Upper lobe of left lung (tissue), 6 donors: ENCODE data around the gene AURKAIP1. TPM values are rescaled to one million over a fixed set of nuclear protein-coding genes. Genes with fewer than 3 reads are reported as not detected.

Experiments
- ATAC-seq, 2 donors: fragments of 200-7000 bp; cut with Tn5 transposase; one replicate each; pipeline ENCODE4 v1.9.1; 2022; ENCODE audit warnings: mild to moderate bottlenecking in 2 of 2, moderate library complexity in 2 of 2; ENCODE audit not compliant: low FRiP score in 2 of 2
- DNase-seq, 2 donors: peaks; one replicate each; pipeline ENCODE4 v3.0.0-alpha.2; 2019 to 2020
- H3K27ac ChIP-seq, 4 donors: fragments of 200-600 bp; sonication (generic); one replicate each; pipeline ENCODE4 v1.5.1; 2016 to 2019
- H3K27me3 ChIP-seq, 4 donors: fragments of 200-600 bp; sonication (generic); one replicate each; pipeline ENCODE4 v1.5.1; 2017 to 2019
- H3K36me3 ChIP-seq, 4 donors: fragments of 200-600 bp; sonication (generic); one replicate each; pipeline ENCODE4 v1.5.1; 2016 to 2019
- H3K4me1 ChIP-seq, 4 donors: fragments of 200-600 bp; sonication (generic); one replicate each; pipeline ENCODE4 v1.5.1; 2018 to 2019
- H3K4me3 ChIP-seq, 4 donors: fragments of 200-600 bp; sonication (generic); one replicate each; pipeline ENCODE4 v1.5.1; 2017 to 2019; ENCODE audit warnings: mild to moderate bottlenecking in 2 of 4, moderate library complexity in 1 of 4
- H3K9me3 ChIP-seq, 4 donors: fragments of 200-600 bp; sonication (generic); one replicate each; pipeline ENCODE4 v1.5.1; 2018 to 2019
- EP300 ChIP-seq, 4 donors: sonication (generic); formaldehyde crosslinking; IDR thresholded peaks; one replicate each; pipeline ENCODE4 v1.5.1; 2017; ENCODE audit warnings: antibody characterized with exemption in 4 of 4, control low read depth in 2 of 4
- POLR2A ChIP-seq, 4 donors: fragments of 450-650 bp; IDR thresholded peaks; one replicate each; pipeline ENCODE4 v1.5.1; 2016 to 2017; ENCODE audit warnings: antibody characterized with exemption in 4 of 4, mild to moderate bottlenecking in 2 of 4
- POLR2AphosphoS5 ChIP-seq, 2 donors: sonication (generic); formaldehyde crosslinking; IDR thresholded peaks; one replicate each; pipeline ENCODE4 v1.5.1; 2017; ENCODE audit warnings: antibody characterized with exemption in 2 of 2
- WGBS, 2 donors: methylation state at CpG; one replicate each; pipeline ENCODE4 v1.1.5; 2017 to 2018; 5-methylcytosine and 5-hydroxymethylcytosine counted together
- total RNA-seq, 6 donors: library from RNA; depleted of rRNA in 4 of 6; stranded (reverse); fragments of >200 nt in 4 of 6; gene quantifications; one replicate each; pipeline versions ENCODE4 v1.1.0 to v1.2.1, GENCODE V29; 2016 to 2021
- TF ChIP-seq, protein P1 (sequence below), 6 experiments: fragments of 450-650 bp in 4 of 6; fragments of 200-600 bp in 2 of 6; sonication (generic) in 2 of 6; IDR thresholded peaks; one replicate each; pipeline ENCODE4 v1.5.1; 2016 to 2019; ENCODE audit warnings: antibody characterized with exemption in 6 of 6
- donor health status: DM: no; HTN: no; CAD: no; lungs with moderate emphysema.
- donor health status: DM: no; HTN: yes; CAD: no; lungs with severe emphysema.

AURKAIP1 gene
- total RNA-seq, 6 donors from 2014 or later, result 76.0 to 149 (median 119) TPM

DNA sequence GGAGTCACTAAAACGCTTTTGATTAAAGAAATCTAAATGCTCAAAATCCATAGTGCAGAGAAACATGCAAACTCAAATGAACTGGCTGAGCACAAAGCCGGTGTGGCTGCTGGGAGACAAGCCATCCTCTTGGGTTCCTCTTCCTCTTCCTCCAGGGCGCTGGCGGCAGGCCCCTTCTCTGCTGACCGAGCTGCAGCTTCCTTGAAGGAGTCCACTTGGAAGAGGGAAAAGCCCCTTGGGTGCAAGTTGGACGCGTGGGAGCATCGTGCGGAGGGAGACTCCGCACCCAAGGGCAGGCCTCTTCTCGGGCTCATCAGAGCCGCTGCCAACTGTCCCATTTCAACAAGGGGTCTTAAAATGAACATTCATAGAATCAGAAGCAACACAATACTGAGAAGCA lies 16.2 kb upstream of the AURKAIP1 start:
- Histone ChIP-seq H3K27ac (peak overlapping the region in 1 of 4 donors; percentile 18), H3K9me3 (no peaks in the 10 kb centered on the region), H3K27me3 (no peaks in the 10 kb centered on the region), H3K4me3 (no peak overlapping the region), H3K4me1 (peaks cover 9 to 34% (median 12%) of the 10 kb centered on the region in 4 donors), H3K36me3 (peaks cover 82 to 100% (median 93%) of the 10 kb centered on the region in 4 donors)
- TF ChIP-seq POLR2A (IDR thresholded peaks at IDR 0.05) (no peak), POLR2AphosphoS5 (IDR thresholded peaks at IDR 0.05) (no peak), EP300 (IDR thresholded peaks at IDR 0.05) (no peak)
- TF ChIP-seq, protein P1, sequence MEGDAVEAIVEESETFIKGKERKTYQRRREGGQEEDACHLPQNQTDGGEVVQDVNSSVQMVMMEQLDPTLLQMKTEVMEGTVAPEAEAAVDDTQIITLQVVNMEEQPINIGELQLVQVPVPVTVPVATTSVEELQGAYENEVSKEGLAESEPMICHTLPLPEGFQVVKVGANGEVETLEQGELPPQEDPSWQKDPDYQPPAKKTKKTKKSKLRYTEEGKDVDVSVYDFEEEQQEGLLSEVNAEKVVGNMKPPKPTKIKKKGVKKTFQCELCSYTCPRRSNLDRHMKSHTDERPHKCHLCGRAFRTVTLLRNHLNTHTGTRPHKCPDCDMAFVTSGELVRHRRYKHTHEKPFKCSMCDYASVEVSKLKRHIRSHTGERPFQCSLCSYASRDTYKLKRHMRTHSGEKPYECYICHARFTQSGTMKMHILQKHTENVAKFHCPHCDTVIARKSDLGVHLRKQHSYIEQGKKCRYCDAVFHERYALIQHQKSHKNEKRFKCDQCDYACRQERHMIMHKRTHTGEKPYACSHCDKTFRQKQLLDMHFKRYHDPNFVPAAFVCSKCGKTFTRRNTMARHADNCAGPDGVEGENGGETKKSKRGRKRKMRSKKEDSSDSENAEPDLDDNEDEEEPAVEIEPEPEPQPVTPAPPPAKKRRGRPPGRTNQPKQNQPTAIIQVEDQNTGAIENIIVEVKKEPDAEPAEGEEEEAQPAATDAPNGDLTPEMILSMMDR (IDR thresholded peaks at IDR 0.05), result no peak
- WGBS, 2 donors, result 80 to 85% methylated on average over 12 of the region's 12 CpGs
- DNase-seq, result no peak
- ATAC-seq, result no peak

DNA sequence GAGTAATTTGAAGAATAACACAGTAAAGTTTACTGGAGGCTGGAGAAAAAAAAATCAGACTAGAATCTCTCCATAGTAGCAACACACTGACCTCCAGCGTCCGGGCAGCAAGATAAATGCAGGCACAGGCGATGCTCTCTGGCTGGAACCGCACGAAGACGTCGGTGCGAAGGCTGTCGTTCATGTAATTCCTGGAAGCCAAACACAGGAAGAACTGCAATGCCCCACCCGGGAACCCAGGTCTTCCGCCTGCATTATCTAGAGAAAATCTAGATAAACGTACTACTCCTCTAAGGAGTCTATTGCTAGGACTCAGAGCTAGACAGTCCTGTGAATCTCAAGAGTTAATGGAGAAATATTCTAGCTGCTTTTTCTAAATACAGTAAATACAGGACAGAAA lies 15.7 kb upstream of the AURKAIP1 start:
- 70 to 97% methylated on average over 12 of the region's 12 CpGs for whole genome bisulfite sequencing, 2 donors
- TF ChIP-seq, protein P1 (IDR thresholded peaks at IDR 0.05), result no peak
- TF ChIP-seq POLR2A (IDR thresholded peaks at IDR 0.05), result no peak
- TF ChIP-seq POLR2AphosphoS5 (IDR thresholded peaks at IDR 0.05), result no peak
- no peak for TF ChIP-seq EP300 (IDR thresholded peaks at IDR 0.05)

DNA sequence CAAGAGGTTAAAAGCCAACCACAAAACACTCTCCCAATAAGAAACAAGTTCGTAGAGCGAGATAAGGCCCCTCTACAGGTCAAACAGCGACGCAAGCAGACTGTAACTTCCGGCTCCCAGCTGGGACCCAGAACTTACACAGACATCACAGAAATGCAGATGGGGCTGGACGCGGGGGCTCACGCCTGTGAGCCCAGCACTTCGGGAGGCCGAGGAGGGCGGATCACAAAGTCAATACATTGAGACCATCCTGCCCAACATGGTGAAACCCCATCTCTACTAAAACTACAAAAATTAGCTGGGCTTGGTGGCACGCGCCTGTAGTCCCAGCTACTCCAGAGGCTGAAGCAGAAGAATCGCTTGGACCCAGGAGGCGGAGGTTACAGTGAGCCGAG lies 13.1 kb upstream of the AURKAIP1 start:
- Histone ChIP-seq H3K27me3 (no peaks in the 10 kb centered on the region), H3K9me3 (no peaks in the 10 kb centered on the region), H3K4me3 (no peak overlapping the region), H3K27ac (no peak overlapping the region), H3K36me3 (peaks cover 74 to 86% (median 80%) of the 10 kb centered on the region in 4 donors), H3K4me1 (peaks cover 8 to 30% (median 12%) of the 10 kb centered on the region in 4 donors)
- no peak for TF ChIP-seq POLR2AphosphoS5 (IDR thresholded peaks at IDR 0.05)
- TF ChIP-seq EP300 (IDR thresholded peaks at IDR 0.05), result no peak
- TF ChIP-seq POLR2A (IDR thresholded peaks at IDR 0.05), result no peak
- TF ChIP-seq, protein P1 (IDR thresholded peaks at IDR 0.05), result no peak
- no peak for DNase-seq
- WGBS, 2 donors, result 97% methylated on average over 16 of the region's 16 CpGs
- ATAC-seq, result no peak

More for the DNA sequence above, 15.7 kb upstream of the AURKAIP1 start:
- H3K4me1 ChIP-seq, result peaks cover 9 to 34% (median 12%) of the 10 kb centered on the region in 4 donors
- no peak overlapping the region for H3K4me3 ChIP-seq
- no peaks in the 10 kb centered on the region for H3K27me3 ChIP-seq
- ATAC-seq, result no peak
- no peaks in the 10 kb centered on the region for H3K9me3 ChIP-seq
- peaks cover 87 to 100% (median 94%) of the 10 kb centered on the region in 4 donors for H3K36me3 ChIP-seq
- peak overlapping the region in 2 of 4 donors; percentile 20 to 43 for H3K27ac ChIP-seq
- DNase-seq, result no peak

DNA sequence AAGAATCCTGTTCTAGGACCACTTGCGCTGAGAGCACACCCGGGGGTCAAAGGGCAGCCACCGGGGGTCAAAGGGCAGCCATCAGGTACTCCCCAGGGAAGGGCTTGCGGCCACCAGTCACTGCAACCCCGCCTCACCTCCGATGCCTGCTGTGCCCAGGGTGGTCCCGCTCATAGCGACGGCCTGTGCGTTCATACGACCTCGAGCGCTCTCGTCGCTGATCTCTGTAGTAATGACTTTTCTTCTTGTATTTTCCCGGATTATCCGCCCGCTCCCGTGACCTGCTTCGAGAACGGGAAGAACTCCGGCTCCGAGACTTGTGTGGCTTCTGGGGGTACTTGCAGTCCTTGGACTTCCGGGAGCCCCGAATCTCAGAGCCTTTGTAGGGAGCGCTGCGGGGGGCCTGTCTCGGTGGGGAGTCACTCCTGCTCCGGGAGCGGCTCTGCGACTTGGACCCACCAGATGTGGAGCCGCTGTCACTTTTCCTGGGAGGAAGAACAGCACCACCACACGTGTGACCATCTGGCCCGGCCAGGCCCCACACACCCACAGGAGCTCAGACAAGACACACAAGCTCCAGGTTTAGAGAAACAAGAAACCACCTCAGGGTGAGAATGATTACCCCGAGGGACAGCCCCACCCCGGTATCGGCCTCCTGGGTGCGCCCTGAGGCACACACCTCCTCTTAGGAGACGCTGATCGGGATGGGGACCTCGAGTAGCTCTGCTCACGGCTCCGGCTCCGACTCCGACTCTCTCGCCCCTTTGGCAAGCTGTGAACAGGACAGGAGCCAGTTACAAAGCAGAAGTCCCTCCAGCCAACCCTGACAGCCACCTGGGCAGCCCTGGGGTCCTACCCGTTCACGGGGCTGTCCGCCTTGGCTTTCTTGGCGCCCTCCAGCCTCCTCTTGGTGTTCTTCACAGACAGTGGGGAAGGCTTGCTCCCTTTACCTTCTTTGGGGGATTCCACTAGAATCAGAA lies 12.4 kb upstream of the AURKAIP1 start:
- H3K27me3 ChIP-seq, result no peaks in the 10 kb centered on the region
- TF ChIP-seq POLR2AphosphoS5 (IDR thresholded peaks at IDR 0.05) (no peak), POLR2A (IDR thresholded peaks at IDR 0.05) (no peak), EP300 (IDR thresholded peaks at IDR 0.05) (no peak)
- TF ChIP-seq, protein P1 (IDR thresholded peaks at IDR 0.05), result no peak
- ATAC-seq, result peak in 1 of 2 donors; percentile 35
- H3K9me3 ChIP-seq, result no peaks in the 10 kb centered on the region
- H3K27ac ChIP-seq, result no peak overlapping the region
- no peak overlapping the region for H3K4me3 ChIP-seq
- H3K36me3 ChIP-seq, result peaks cover 67 to 79% (median 73%) of the 10 kb centered on the region in 4 donors
- H3K4me1 ChIP-seq, result peaks cover 5 to 23% (median 12%) of the 10 kb centered on the region in 4 donors
- DNase-seq, result no peak
- WGBS, 2 donors, result 96 to 97% methylated on average over 42 to 44 of the region's 50 CpGs
